ENCODE measurements around the gene ADCY2.

- no peak for TF ChIP-seq POLR2A (IDR thresholded peaks at IDR 0.05)
- TF ChIP-seq, protein P1, sequence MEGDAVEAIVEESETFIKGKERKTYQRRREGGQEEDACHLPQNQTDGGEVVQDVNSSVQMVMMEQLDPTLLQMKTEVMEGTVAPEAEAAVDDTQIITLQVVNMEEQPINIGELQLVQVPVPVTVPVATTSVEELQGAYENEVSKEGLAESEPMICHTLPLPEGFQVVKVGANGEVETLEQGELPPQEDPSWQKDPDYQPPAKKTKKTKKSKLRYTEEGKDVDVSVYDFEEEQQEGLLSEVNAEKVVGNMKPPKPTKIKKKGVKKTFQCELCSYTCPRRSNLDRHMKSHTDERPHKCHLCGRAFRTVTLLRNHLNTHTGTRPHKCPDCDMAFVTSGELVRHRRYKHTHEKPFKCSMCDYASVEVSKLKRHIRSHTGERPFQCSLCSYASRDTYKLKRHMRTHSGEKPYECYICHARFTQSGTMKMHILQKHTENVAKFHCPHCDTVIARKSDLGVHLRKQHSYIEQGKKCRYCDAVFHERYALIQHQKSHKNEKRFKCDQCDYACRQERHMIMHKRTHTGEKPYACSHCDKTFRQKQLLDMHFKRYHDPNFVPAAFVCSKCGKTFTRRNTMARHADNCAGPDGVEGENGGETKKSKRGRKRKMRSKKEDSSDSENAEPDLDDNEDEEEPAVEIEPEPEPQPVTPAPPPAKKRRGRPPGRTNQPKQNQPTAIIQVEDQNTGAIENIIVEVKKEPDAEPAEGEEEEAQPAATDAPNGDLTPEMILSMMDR (IDR thresholded peaks at IDR 0.05) = no peak
Observed at GRCh38 chr5:7828269-7828668, 432.3 kb downstream of the ADCY2 start.

Data from heart left ventricle (tissue), 13 donors.